GM12891 (cell line): ENCODE data around the gene ADORA2A.

Experiments used
- POLR2A ChIP-seq: IDR thresholded peaks from 2 replicates; pipeline ENCODE4 v1.6.1; 2011; ENCODE audit warnings: low read depth, low read length, control low read depth
- POLR2AphosphoS5 ChIP-seq: IDR thresholded peaks from 2 replicates; pipeline ENCODE4 v1.6.1; 2011; ENCODE audit warnings: low read depth, low read length, control low read depth
- SPI1 ChIP-seq: IDR thresholded peaks from 2 replicates; pipeline ENCODE4 v1.6.1; 2011; ENCODE audit warnings: low read depth, low read length, control low read depth

GRCh38 chr22:24394254-24394653 is 33.1 kb upstream of the ADORA2A start:
- TF ChIP-seq POLR2AphosphoS5 (no peak), POLR2A (no peak), SPI1 (no peak)
